GM21360 (cell line): ENCODE measurements around the gene BCHE.

Experiments used
- ATAC-seq: cut with Tn5 transposase; IDR thresholded peaks from one replicate; pipeline ENCODE4 v1.9.1; 2021; ENCODE audit warnings: mild to moderate bottlenecking, moderate library complexity; ENCODE audit not compliant: unreplicated experiment

BCHE gene

GRCh38 chr3:165754219-165755007 is 82.8 kb downstream of the BCHE start:
- ATAC-seq: no peak

- ATAC-seq: no peak
Observed at GRCh38 chr3:165753560-165753959, 83.7 kb downstream of the BCHE start.

GRCh38 chr3:165751637-165752036 is 85.6 kb downstream of the BCHE start:
- ATAC-seq: no peak

- ATAC-seq: no peak
Observed at GRCh38 chr3:165749821-165750220, 87.4 kb downstream of the BCHE start.

GRCh38 chr3:165749241-165749640 is 88.0 kb downstream of the BCHE start:
- ATAC-seq: no peak

GRCh38 chr3:165748094-165748493 is 89.1 kb downstream of the BCHE start:
- ATAC-seq: no peak

GRCh38 chr3:165746874-165747273 is 90.3 kb downstream of the BCHE start:
- ATAC-seq: no peak

GRCh38 chr3:165744025-165744424 is 93.2 kb downstream of the BCHE start:
- ATAC-seq: no peak

GRCh38 chr3:165742351-165742750 is 94.9 kb downstream of the BCHE start:
- ATAC-seq: no peak

GRCh38 chr3:165729756-165730155 is 107.5 kb downstream of the BCHE start:
- ATAC-seq: no peak

GRCh38 chr3:165728924-165729323 is 108.3 kb downstream of the BCHE start:
- no peak for ATAC-seq

- no peak for ATAC-seq
Observed at GRCh38 chr3:165725296-165725695, 111.9 kb downstream of the BCHE start.
